ENCODE data around the gene TMEM156.

Gene TMEM156, protein sequence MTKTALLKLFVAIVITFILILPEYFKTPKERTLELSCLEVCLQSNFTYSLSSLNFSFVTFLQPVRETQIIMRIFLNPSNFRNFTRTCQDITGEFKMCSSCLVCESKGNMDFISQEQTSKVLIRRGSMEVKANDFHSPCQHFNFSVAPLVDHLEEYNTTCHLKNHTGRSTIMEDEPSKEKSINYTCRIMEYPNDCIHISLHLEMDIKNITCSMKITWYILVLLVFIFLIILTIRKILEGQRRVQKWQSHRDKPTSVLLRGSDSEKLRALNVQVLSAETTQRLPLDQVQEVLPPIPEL

DNA sequence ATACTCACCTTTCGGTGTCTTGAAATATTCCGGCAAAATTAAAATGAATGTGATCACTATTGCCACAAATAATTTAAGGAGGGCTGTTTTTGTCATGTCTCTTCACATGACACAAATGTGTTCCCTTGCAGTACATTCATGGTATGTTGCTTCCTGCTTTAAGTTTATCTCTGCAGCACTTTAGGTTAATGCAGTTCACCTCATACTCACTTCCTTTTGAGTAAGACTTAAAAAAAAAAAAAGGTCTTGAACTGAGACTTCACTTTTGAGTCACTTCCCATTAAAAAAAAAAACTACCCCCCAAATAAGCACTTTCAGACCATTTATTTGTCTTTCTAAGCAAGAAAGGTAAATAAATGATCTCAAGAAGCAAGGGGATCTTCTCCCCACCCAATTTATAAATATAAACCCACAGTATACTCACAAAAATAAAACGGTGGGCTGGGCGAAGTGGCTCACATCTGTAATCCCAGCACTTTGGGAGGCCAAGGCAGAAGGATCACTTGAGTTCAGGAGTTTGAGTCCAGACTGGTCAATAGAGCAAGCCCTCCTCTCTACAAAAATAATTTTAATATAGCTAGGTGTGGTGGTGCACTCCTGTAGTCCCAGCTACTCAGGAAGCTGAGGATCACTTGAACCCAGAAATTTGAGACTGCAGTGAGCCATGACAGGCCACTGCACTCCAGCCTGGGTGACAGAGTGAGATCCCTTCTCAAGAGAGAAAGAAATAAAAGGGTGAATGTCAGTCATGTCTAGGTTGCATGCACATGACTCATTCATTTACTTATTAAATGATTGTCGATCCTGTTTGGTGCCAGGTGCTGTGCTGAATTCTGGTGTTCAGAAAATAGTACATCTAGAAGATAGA is at the start of gene TMEM156:
Gene TMEM156, minus strand, starts transcription at position 192 of the 868 bp plus-strand sequence. Its CDS starts 96 bp downstream, at position 96.
- peak; percentile 26 to 27 for DNase-seq

DNA sequence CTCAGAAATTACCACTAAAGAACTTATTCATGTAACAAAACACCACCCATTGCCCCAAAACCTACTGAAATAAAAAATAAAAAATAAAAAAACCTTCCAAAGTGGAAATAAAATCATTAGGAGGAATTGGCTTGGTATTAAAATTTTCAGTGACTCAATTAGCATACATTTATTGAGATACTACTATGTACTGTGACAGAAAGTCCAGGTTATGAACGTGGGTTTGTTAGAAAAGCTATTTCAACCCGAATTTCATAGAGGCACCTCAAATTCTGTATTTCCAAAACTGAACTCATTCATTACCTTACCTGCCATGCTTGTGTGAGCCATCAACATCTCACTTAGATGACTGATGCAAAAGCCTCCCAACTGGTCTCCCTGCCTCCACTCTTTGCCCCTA is 46.6 kb upstream of the TMEM156 start:
- no peak for DNase-seq

DNA sequence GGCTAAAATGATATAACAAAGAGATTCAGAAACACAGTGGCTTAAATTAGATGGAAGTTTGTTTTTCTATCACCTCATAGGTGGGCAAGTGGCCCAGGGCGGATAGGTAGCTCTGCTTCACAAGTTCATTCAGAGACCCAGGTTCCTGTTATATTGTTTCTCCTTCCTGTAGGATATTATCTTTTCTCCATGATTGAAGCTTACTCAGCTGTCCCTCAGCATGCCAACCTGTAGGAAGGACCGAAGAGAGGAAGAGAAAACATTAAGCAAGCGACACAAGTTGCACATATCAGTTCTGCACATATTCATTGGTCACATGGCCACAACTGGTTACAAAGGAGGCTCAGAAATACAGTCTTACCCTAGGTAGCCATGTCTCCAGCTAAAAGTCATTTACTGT is 36.7 kb upstream of the TMEM156 start:
- no peak for DNase-seq

DNA sequence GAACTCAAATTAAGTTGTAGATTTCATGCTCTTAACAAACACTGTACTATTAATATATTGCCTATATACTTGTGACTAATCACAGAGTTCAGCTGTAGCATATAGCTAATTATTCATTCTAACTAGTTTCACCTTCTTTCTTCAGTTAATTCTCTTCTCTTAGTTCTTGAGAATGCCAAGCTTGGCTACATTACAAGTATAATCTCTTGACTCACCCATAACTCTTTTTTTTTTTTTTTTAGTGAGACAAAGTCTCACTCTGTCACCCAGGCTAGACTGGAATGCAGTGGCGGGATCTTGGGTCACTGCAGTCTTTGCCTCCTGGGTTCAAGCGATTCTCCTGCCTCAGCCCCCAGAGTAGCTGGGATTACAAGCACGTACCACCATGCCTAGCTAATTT is 35.2 kb upstream of the TMEM156 start:
- DNase-seq: no peak

DNA sequence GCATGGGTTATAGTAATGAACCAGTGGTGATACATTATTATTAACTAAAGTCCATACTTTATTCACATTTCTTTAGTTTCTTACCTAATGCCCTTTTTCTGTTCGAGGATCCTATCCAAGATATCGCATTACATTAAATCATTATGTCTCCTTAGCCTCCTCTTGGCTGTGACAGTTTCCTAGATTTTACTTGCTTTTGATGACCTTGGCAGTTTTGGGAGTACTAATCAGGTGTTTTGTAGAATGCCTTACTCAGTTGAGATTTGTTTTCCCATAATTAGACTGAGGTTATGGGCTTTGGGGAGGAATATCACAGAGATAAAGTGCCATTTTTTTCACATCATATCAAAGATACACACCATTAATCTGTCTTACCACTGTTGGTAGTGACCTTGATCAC is 34.8 kb upstream of the TMEM156 start:
- no peak for DNase-seq

DNA sequence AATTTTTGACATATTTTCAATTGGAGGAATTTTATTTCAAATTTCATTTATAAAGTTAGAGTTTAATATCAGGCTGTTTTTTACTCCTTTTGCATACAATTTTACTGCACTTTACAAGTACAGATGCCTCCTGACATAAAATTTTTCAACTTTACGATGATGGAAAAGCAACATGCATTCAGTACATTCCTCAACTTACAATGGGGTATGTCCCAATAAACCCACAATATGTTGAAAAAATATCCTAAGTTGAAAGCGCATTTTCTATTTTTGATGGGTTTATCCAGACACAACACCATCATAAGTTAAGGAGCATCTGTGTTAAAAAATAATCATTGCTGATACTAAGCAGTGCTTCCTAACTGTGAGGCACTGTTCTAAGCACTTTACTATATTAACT is 34.2 kb upstream of the TMEM156 start:
- no peak for DNase-seq

DNA sequence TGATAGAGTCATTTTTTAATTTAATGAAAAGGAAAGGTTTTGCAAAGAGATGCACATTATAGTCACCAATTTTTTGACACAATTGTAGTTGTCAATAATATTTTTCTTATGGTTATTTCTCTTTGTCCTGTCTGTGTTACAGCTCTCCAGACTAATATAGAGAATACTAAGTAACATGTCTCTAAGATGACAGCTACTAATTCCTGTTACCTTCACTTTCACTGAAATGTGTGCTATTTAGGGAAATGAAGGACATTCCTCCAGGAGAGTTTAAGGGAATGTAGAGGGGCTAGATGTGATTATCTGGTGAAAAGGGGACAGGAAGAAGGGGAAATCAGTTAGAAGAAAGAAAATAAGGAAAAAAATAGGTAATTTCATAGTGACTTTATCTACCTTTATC is 31.2 kb upstream of the TMEM156 start:
- no peak for DNase-seq

DNA sequence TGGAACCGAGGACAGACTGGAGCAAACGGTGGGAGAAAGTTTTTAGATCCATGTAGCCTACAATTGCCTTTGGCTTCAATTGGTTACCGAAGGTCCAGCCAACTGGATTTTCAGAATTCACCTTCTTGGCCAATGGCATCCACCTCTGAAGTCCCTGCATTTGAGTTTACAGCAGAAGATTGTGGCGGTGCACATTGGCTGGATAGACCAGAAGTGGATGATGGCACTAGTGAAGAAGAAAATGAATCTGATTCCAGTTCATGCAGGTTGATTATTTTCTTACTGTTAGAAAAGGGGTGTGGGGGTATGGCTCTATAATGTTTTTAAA is 30.5 kb upstream of the TMEM156 start:
- DNase-seq: no peak

DNA sequence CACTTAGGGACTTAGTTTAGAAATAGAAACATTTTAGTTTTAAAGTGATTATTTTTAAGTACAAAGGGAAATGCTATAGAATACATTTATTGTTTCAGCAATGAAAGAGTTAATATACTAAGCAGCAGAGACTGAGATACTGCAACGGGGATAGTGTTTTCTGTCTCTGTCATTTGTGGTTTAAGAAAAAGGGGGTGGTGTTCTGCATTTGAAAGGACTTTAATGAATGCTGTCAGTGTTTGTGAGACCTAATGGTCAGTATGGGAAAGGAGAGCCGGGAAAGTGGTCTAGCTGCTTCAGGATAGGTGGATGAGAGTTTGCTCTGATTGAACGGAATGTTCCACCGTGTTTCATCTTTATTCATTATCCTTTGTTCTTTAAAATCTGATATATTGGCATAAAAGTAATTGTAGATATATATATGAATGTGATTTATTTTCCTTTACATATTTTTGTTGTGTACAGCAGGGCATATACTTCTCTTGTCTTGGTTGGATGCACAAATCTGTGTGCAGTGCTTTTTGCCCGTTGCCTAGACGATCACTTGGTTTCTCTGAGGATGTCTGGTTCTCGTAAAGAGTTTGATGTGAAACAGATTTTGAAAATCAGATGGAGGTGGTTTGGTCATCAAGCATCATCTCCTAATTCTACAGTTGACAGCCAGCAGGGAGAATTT is 30.0 kb upstream of the TMEM156 start, which contains the start of gene KLHL5:
Gene KLHL5, plus strand, starts transcription at position 139 of the 676 bp plus-strand sequence. Its CDS starts 421 bp downstream, at position 560.
- no peak for DNase-seq

DNA sequence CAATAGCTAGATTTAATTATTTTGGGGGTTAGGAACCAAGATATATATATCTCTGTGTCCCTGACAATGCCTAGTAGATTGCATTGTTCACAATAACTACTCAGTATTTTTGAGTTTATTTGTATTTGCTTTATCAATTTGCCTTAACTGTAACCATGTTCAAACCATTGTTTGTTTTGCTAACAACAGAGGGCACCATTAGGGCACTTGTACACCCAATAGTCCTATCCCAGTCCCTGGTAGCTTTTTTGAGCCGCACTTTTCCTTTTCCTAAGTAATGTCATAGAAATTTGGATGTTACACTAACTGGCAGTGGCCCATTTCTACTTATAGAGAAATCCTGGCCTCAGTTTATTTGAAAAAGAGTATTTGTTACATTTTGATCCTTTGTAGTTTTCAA is 29.2 kb upstream of the TMEM156 start:
- DNase-seq: no peak

DNA sequence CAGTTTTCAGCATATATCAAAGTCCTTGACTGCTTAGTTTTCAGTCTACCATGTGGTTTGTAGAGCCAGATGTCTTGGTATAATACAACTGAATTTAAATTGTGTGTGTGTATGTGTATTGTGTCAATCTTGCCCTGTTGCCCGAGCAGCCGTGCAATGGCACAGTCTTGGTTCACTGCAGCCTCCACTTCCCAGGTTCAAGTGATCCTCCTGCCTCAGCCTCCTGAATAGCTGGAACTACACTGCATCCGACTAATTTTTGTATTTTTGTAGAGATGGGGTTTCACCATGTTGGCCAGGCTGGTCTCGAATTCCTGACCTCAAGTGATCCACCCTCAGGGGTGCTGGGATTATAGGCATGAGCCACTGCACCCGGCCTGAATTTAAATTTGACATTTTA is 23.8 kb upstream of the TMEM156 start:
- no peak for DNase-seq

DNA sequence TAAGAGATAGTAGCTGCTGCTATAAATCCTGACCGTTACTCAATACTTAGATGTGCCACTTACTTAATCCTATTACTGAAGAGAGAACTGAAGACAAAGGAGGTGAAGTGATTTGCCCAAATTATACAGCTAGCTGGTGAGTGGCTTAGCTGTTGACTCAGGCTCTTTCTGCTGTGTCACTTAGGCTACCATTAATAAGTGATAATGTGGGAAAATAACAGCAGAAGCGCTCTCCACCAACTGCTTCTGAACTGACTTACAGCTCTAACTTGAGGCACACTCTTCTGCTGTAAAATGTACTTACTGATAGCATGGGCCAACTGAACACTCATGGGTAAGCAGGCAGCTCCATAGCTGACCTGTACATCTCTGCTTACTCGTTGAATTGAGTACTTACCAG is 22.3 kb upstream of the TMEM156 start:
- no peak for DNase-seq

DNA sequence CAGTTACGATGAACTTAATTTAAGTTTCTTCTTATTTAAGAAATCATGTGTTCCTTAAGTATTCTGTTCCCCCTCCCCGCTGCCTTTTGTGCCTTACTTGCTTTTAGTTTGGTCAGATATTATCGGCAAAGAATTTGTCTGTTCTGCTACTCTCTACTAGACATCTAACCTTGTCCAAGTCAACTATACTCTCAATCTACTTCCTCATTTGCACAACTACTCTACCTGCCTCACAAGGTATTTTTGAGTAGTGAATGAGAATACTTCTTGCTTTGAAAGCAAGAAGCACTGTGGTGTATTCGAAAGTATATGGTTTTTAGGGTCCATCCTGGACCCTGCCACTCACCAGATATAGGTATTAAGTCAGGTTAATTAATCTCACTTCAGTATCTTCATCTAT is 21.8 kb upstream of the TMEM156 start:
- DNase-seq: no peak

DNA sequence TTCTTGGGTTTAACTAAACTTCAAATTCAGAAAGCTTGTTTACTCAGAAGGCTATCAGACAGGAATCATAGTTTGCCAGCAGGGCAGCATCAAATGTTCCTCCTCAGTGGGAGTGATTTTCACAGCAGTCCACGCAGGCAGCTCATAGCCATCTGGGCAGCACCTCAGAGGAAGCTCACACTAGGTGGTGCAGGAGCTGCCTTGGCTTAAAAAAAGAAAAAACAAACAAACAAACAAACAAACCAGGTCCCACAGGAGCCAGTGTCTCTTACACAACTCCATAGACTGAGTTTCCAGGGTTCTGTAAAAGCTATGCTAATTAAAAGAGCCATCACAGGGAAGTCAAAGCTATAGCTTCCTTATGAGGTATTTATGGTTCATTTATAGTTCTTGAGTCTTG is 19.3 kb upstream of the TMEM156 start:
- DNase-seq: no peak

DNA sequence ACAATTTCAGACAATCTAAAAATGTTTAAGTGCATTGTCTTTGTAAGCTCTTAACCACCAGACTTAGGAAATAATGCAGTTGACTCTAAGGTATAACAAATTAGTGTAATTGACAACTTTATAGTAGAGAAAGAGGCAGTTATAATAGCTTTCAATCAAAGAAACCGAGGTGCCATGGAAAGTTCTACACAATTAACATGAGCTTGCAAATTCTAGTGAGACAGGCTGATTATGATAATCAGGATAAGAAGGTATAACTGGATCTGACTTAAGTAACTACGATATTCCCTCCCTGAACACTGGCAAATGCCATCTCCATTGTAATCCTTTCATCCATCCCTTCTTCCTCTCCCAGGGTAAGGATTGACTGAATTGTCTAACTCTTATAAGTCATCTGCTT is 18.4 kb upstream of the TMEM156 start:
- DNase-seq: no peak

DNA sequence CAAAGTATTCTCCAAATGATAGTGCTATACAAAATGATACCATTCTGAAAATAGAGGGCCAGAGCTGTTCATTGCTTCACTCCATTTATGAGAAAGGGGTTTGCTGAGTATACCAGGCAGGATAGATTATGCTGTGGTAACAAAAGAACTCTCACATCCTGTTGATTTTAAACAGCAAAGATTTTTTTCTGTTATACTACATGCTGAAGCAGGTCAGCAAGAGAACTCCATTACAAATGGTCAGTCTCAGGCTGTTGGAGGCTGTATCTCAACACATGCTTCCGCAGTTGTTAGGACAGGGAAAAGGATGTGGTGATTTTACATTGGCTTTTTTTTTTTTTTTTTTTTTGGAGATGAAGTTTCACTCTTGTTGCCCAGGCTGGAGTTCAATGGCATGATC is 16.1 kb upstream of the TMEM156 start:
- DNase-seq: no peak

DNA sequence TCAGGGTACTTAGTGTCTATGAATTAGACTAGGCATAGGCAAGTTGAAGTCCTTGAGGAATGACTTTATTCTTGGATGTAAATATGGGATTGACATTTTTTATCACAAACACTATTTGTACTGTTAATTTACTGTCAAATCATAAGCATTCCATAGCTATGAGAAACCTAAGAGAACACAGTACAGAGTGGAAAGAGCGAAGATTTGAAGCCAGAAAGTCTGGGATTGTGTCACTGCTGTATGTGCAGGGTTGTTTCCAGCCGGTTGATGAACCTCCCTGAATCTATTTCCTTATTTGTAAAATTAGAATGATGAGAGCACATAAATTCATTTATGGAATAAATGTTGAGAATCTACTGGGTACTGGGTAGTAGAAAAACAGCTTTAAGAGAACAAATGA is 15.5 kb upstream of the TMEM156 start:
- DNase-seq: no peak

DNA sequence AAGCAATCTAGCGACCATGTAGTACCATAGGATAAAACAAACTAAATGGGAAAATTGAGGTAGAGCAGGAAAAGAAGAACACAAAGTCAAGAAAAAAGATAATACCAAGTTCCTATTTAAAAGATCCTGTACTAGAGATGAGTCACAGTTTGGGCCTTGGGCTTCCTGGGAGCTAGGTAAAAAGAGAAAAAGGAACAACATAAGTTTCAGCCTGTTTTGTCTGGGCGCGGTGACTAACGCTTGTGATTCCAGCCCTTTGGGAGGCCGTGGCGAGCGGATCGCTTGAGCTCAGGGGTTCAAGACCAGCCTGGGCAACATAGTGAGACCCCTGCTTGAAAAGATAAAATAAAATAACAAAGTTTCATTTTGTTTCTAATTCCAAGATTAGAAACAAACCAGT is 14.0 kb upstream of the TMEM156 start:
- DNase-seq: peak in 1 of 2 donors; percentile 12

DNA sequence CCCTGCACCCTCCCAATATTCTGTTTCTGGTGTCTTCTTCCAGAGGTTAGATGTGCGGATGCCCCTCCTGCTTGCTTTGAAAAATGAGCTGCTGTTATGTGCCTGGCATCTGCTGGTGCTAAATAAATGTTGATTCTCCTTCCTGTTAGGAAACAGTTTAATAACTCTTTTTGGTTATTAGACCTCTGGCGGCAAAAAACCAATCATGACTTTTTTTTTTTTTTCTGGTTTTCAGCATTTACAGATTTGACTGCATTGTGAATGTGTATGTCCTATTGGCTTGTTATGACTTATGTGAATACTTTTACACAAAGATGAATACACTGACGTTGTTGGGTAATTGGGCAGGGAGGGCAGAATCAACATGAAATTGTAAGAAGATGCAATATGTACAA is 13.6 kb upstream of the TMEM156 start:
- DNase-seq: peak in 1 of 2 donors; percentile 6

DNA sequence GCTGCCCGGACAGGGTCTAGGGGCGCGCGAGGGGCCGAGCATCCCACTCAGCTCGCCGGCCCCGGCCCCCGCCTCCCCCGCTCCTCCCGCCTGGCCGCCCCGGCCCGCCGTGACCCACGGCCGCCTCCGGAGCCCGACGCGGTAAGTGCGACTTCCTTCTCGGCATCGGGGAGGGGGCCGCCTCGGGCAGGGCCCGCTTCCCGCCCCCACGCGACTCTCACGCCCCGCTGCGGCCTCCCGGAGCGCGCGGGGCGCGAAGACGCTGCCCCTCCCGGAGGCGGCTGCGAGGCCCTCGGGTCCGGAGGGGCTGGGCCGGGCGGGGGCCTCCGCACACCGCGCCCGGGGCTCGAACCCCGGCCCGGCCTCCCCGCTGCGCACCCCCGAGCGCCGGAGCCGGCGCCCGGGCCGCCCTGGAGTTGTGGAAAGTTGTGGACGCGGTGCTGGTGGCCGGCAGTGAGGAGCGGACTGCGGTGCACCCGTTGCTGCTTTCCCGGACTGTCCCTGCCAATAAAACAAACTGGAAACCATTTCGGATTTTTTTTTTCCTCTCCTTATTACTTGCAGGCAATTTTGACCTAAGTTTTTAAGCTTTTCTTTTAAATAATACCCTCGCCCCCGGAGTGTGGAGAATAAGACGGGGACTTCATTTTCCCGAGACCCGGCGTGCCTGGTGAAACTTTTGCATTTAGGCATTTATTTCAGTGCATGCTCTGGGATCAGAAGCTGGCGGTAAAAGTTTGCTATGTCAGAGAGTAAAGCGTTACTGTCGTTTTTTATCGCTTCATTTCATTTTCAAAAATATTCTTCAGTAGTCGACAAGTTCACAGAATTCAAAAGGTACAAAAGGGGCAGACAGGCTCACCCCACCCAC is 13.0 kb upstream of the TMEM156 start:
- DNase-seq: peak in 1 of 2 donors; percentile 43

DNA sequence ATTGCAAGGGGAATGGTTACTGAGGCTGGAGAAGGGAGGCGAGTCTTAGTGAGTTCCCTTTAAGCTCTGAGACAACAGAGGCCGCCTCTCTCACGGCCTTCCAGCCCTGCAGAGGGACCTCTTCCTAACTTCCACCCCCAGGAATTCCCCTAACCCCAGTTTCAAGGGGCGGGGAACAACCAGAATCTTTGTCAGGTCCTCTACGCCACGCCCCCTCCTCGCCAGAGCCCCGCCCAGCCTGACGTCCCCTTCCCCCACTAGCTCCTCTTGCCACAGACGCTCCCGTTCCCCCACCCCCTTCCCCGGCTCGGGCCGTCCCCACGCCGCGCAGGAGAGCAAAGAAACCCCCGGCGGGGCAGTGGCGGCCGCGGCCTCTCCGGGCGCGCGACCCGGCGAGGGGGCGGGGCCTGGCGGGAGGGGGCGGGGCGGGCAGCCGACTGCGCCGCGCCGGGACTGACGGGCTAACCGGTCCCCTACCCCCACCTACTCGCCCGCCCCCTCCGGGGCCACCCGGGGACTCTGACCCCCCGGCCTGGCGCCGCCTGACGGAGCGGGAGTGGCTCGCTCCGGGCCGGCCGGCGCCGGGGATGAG is 12.3 kb upstream of the TMEM156 start:
- DNase-seq: peak; percentile 97 to 98

DNA sequence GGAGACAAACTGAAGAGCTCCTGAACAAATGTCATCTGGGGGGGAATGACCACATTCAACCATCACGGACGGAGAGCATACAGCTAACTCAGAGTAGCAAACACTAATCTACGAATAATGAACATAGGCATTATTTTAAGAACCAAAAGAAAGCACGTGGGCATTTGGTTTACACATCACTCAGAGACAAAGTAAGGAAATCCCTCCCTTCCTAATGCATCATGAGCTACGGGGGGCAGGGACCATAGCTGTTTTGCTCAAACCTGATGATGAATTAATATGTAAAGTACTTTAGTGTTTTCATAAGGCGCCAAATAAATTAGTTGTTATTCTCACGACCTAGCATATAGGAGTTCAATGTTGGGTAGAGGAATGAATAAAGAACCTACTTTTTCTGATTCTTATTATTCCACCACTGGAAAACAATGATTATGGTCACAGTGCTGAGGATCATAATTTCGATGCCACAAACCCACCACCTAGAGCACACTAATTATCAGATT is 11.7 kb upstream of the TMEM156 start:
- peak; percentile 7 to 13 for DNase-seq
